ENCODE results near the gene PHLPP1. TPM values are rescaled to one million over a fixed set of nuclear protein-coding genes. Genes with fewer than 3 reads are reported as not detected.

PHLPP1 gene
- total and polyA plus RNA-seq, 2 donors from 2014 or later: 2.9 to 13.0 TPM

DNA sequence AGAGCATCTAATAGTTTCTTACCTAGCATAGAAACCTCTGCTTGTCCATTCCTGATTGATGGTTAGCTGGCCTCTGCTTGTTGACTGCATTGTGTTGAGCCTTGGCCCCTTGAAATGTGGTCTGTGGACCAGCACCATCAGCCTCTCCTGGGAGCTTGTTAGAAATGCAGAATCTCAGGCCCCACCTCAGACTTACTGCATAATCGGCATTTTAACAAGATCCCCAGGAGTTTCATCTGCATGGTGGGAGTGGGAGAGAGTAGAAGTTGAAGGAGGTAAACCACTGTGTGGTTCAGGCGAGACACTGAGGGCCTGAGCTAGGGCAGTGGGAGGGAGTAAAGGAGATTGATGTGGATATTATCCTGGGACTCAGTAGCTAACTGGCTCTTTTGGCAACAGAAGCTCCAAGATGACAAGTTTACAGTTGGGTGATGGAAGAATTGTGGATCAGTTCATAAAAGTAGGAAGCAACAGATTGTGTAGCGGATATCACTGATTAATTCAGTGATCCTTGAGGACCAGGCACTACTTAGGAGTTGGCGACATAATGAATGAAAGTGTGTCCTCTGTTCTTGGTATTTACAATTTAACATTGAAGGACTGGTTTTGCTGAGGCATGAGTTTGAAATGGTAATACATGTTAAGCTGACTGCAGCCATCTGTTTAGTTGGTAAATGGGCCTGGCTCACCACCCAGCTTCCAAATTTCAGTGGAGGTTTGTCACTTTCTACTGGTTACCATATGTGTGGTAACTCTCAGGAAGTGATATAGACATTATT lies 20.9 kb downstream of the PHLPP1 start:
- no peak overlapping the region for H3K27ac ChIP-seq (ENCODE audit: low read depth in 2 of 2, low read length in 2 of 2)
- intact Hi-C loops (cut with DNase I): no loop called here
- no peak overlapping the region for H3K4me3 ChIP-seq (ENCODE audit: low read length in 3 of 3)
- TF ChIP-seq CTCF (IDR thresholded peaks at IDR 0.05; ENCODE audit: borderline replicate concordance, extremely low read depth, insufficient read depth): no peak
- no peaks in the 10 kb centered on the region for H3K27me3 ChIP-seq (ENCODE audit: control insufficient read depth, insufficient read depth, low read length)
- H3K4me1 ChIP-seq (ENCODE audit: control insufficient read depth in 2 of 3, insufficient read depth in 2 of 3, low read depth in 1 of 3, low read length in 3 of 3): peaks cover 0 to 2% (median 0%) of the 10 kb centered on the region in 3 donors
- FAIRE-seq: no peak
- no peaks in the 10 kb centered on the region for H3K36me3 ChIP-seq (ENCODE audit: control insufficient read depth in 2 of 3, insufficient read depth in 3 of 3, low read length in 3 of 3)
- no peak overlapping the region for H3K9ac ChIP-seq (ENCODE audit: low read length in 3 of 3)
- DNase-seq: no peak
- H3K9me3 ChIP-seq (ENCODE audit: control insufficient read depth in 2 of 3, insufficient read depth in 1 of 3, low read length in 3 of 3): peaks cover 0 to 9% (median 0%) of the 10 kb centered on the region in 3 donors

DNA sequence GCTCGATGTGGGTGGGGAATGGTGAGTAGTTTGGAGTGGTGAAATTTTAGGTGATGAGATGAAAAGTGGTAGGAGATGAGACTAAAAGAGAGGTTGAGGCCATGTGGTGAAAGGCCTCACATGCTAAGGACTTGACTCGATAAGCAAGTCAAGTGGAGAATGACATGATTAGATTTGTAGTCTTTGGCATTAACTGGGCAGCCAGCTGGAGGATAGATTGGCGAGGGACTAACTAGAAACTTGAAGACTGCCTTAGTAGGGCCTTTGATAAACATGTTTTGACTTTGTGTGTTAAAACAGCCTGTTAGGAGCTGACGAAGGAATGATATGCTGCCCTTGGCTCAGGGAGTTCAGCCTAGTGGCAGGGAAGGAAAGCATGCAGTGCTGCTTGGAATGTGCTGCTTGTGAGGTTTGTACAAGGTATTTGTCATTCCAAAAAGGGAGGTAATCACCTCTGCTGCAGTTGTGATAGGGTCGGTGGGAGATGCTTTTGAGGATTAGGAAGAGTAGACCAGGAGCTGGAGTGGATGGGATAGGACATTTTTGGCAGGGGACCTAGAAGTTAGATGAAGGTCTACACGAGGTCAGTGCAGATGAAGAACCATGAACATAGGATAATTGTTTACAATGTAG lies 22.0 kb downstream of the PHLPP1 start:
- intact Hi-C loops (cut with DNase I): no loop called here
- FAIRE-seq (no peak), DNase-seq (no peak)
- H3K36me3 ChIP-seq (ENCODE audit: control insufficient read depth in 2 of 3, insufficient read depth in 3 of 3, low read length in 3 of 3): no peaks in the 10 kb centered on the region
- H3K4me3 ChIP-seq (ENCODE audit: low read length in 3 of 3): no peak overlapping the region
- H3K9me3 ChIP-seq (ENCODE audit: control insufficient read depth in 2 of 3, insufficient read depth in 1 of 3, low read length in 3 of 3): no peaks in the 10 kb centered on the region
- H3K4me1 ChIP-seq (ENCODE audit: control insufficient read depth in 2 of 3, insufficient read depth in 2 of 3, low read depth in 1 of 3, low read length in 3 of 3): peaks cover 0 to 5% (median 2%) of the 10 kb centered on the region in 3 donors
- no peak overlapping the region for H3K27ac ChIP-seq (ENCODE audit: low read depth in 2 of 2, low read length in 2 of 2)
- H3K9ac ChIP-seq (ENCODE audit: low read length in 3 of 3): no peak overlapping the region
- no peak for TF ChIP-seq CTCF (IDR thresholded peaks at IDR 0.05; ENCODE audit: borderline replicate concordance, extremely low read depth, insufficient read depth)
- no peaks in the 10 kb centered on the region for H3K27me3 ChIP-seq (ENCODE audit: control insufficient read depth, insufficient read depth, low read length)

DNA sequence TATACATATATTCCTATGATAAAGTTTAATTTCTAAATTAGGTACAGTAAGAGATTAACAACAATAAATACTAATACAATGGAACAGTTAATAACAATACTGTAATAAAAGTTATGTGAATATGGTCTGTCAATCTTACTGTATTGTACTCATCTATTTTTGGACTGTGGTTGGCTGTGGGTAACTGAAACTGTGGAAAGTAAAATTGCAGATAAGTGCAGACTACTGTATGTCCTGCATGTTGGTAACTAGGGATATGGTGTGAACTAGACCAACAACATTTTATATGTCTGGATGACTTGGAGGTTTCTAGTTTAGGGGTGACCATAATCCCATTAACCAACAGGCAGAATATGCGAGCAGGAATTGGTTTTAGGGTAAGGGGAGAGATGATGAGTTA lies 23.3 kb downstream of the PHLPP1 start:
- intact Hi-C loops (cut with DNase I): no loop called here
- H3K9me3 ChIP-seq (ENCODE audit: control insufficient read depth in 2 of 3, insufficient read depth in 1 of 3, low read length in 3 of 3): no peaks in the 10 kb centered on the region
- no peaks in the 10 kb centered on the region for H3K36me3 ChIP-seq (ENCODE audit: control insufficient read depth in 2 of 3, insufficient read depth in 3 of 3, low read length in 3 of 3)
- peaks cover 0 to 5% (median under 1%) of the 10 kb centered on the region in 3 donors for H3K4me1 ChIP-seq (ENCODE audit: control insufficient read depth in 2 of 3, insufficient read depth in 2 of 3, low read depth in 1 of 3, low read length in 3 of 3)
- no peaks in the 10 kb centered on the region for H3K27me3 ChIP-seq (ENCODE audit: control insufficient read depth, insufficient read depth, low read length)
- H3K9ac ChIP-seq (ENCODE audit: low read length in 3 of 3): no peak overlapping the region
- H3K27ac ChIP-seq (ENCODE audit: low read depth in 2 of 2, low read length in 2 of 2): no peak overlapping the region
- no peak for DNase-seq
- no peak for TF ChIP-seq CTCF (IDR thresholded peaks at IDR 0.05; ENCODE audit: borderline replicate concordance, extremely low read depth, insufficient read depth)
- no peak overlapping the region for H3K4me3 ChIP-seq (ENCODE audit: low read length in 3 of 3)
- no peak for FAIRE-seq

Measured in kidney (tissue), 14 donors.